Measurements from ENCODE around the gene UBL7. TPM values are rescaled to one million over a fixed set of nuclear protein-coding genes. Genes with fewer than 3 reads are reported as not detected.

UBL7 gene
- total RNA-seq, 1 donor from 2014 or later: 57.0 TPM

DNA sequence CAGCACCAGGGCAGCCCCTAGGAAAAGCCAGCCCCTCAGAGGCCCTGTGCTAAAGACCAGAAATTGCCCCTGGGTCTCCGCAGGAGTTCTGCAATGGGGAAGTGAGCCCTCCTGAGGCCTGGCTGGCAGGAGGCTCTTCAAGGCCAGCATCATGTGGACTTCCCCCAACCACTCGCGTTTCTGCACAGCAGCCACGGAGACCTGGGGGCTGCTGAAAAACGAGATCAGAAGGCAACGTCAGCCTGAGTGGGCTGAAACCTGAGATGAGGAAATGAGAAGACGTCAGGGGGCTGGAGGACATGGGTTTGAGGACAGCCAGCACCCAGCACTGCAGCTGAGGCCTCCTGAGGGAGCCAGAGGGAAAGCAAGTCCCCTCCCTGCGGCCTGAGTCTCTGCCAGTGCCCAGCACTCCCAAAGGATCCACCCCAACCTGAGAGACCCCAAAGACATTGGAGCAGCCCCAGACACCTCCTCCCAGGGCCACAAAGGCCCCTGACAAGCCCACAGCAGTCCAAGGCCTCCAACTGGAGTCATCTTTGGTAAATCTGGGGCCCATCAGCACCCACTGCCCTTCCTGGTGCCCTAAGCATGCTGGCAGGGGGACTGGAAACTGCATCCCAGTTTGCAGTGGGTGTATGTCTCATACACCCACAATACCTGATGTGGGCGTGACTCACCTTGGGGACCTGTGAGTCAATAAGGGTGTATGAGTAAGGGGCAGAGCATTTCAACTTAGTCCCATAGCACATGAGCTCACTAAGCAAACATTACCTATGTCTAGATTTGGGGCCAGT, 64.3 kb downstream of the UBL7 start:
- no peak overlapping the region for H3K4me3 Mint-ChIP-seq
- H3K27me3 Mint-ChIP-seq: no peaks in the 10 kb centered on the region
- DNase-seq (ENCODE audit: extremely low spot score, unreplicated experiment): no peak
- peaks cover 34% of the 10 kb centered on the region for H3K4me1 Mint-ChIP-seq (ENCODE audit: unreplicated experiment)
- TF ChIP-seq, protein P1, sequence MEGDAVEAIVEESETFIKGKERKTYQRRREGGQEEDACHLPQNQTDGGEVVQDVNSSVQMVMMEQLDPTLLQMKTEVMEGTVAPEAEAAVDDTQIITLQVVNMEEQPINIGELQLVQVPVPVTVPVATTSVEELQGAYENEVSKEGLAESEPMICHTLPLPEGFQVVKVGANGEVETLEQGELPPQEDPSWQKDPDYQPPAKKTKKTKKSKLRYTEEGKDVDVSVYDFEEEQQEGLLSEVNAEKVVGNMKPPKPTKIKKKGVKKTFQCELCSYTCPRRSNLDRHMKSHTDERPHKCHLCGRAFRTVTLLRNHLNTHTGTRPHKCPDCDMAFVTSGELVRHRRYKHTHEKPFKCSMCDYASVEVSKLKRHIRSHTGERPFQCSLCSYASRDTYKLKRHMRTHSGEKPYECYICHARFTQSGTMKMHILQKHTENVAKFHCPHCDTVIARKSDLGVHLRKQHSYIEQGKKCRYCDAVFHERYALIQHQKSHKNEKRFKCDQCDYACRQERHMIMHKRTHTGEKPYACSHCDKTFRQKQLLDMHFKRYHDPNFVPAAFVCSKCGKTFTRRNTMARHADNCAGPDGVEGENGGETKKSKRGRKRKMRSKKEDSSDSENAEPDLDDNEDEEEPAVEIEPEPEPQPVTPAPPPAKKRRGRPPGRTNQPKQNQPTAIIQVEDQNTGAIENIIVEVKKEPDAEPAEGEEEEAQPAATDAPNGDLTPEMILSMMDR (conservative IDR thresholded peaks at IDR 0.05): no peak
- H3K27ac Mint-ChIP-seq: peak overlapping the region; percentile 45
- no peaks in the 10 kb centered on the region for H3K36me3 Mint-ChIP-seq
- no peaks in the 10 kb centered on the region for H3K9me3 Mint-ChIP-seq

DNA sequence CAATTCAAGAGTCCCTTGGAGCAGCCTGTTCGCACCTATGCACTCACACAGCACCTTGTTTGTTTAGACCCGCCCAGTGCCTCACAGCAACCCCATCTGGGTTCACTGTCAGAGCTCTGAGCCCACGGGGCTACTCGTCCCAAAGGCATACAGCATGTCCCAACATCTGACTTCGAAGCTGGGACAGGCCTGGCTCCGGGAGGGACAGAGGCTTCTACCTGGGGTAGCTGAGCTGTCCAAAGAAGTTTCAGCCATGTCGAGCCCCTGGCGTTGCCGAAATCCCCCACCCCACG, 64.9 kb downstream of the UBL7 start:
- Mint-ChIP-seq H3K9me3 (no peaks in the 10 kb centered on the region), H3K27me3 (no peaks in the 10 kb centered on the region), H3K4me3 (no peak overlapping the region), H3K36me3 (no peaks in the 10 kb centered on the region), H3K27ac (peak overlapping the region; percentile 45), H3K4me1 (ENCODE audit: unreplicated experiment) (peaks cover 36% of the 10 kb centered on the region)
- TF ChIP-seq, protein P1 (conservative IDR thresholded peaks at IDR 0.05): no peak
- DNase-seq (ENCODE audit: extremely low spot score, unreplicated experiment): no peak

Small RNA genes lying within 50 kb of the gene (microRNA-seq; reads per million reads assigned to microRNA genes)
- gene MIR6881: not detected

Other genes starting within 250 kb of the UBL7 start
- gene CCDC33, start 224.8 kb downstream of the UBL7 start, total RNA-seq (ENCODE audit: low replicate concordance): 2.2 and 5.0 TPM in 2 replicates
- gene CYP11A1, start 93.5 kb downstream of the UBL7 start, total RNA-seq (ENCODE audit: low replicate concordance): 0.80 and 1.0 TPM in 2 replicates
- gene SEMA7A, start 27.2 kb downstream of the UBL7 start, total RNA-seq (ENCODE audit: low replicate concordance): 6.3 and 11.2 TPM in 2 replicates
- gene ARID3B, start 80.1 kb upstream of the UBL7 start, total RNA-seq (ENCODE audit: low replicate concordance): 25.8 and 28.8 TPM in 2 replicates
- 73.6 and 76.5 TPM in 2 replicates for gene CLK3, start 154.7 kb upstream of the UBL7 start, total RNA-seq (ENCODE audit: low replicate concordance)
- 72.3 and 105 TPM in 2 replicates for gene EDC3, start 234.9 kb upstream of the UBL7 start, total RNA-seq (ENCODE audit: low replicate concordance)